OCI-LY3 (cell line): ENCODE measurements around the gene MARCKSL1.

Source experiments
- H2AFZ ChIP-seq: fragments of 200-600, 300-600 bp; shearing (Covaris generic); 2 replicates; pipeline ENCODE4 v1.6.0; 2014; ENCODE audit warnings: antibody characterized with exemption, low read depth, low read length
- H3K27ac ChIP-seq: fragments of 200-600, 300-600 bp; sonication (generic); 2 replicates; pipeline ENCODE4 v1.5.1; 2014; ENCODE audit warnings: mild to moderate bottlenecking, low read length, moderate library complexity, mixed read lengths
- H3K27me3 ChIP-seq: fragments of 200-600, 300-600 bp; sonication (generic); 2 replicates; pipeline ENCODE4 v1.6.1; 2014; ENCODE audit warnings: low read depth, low read length, mixed read lengths
- H3K36me3 ChIP-seq: fragments of 200-600, 300-600 bp; sonication (generic); replicated peaks from 2 replicates; pipeline ENCODE3; 2014; ENCODE audit warnings: low read depth, low read length, mixed read lengths
- H3K4me1 ChIP-seq: fragments of 300-600, 200-600 bp; sonication (generic); 2 replicates; pipeline ENCODE4 v1.6.1; 2014; ENCODE audit warnings: low read length, mixed read lengths
- H3K4me2 ChIP-seq: fragments of 200-600, 300-600 bp; sonication (generic); 2 replicates; pipeline ENCODE4 v1.6.1; 2014; ENCODE audit warnings: low read length, mixed read lengths
- H3K4me3 ChIP-seq: fragments of 300-600, 200-600 bp; sonication (generic); 2 replicates; pipeline ENCODE4 v1.5.1; 2014; ENCODE audit warnings: antibody characterized with exemption, mild to moderate bottlenecking, low read length, moderate library complexity
- H3K79me2 ChIP-seq: fragments of 300-600, 200-600 bp; shearing (Covaris generic); 2 replicates; pipeline ENCODE4 v1.6.1; 2014; ENCODE audit warnings: mild to moderate bottlenecking, low read length, mixed read lengths
- H3K9ac ChIP-seq: fragments of 300-600, 200-600 bp; shearing (Covaris generic); 2 replicates; pipeline ENCODE4 v1.6.0; 2014; ENCODE audit warnings: mild to moderate bottlenecking, low read length, moderate library complexity
- H3K9me3 ChIP-seq: fragments of 200-600, 300-600 bp; shearing (Covaris generic); 2 replicates; pipeline ENCODE4 v1.6.1; 2014; ENCODE audit warnings: low read length, mixed read lengths; ENCODE audit not compliant: insufficient read depth
- H4K20me1 ChIP-seq: fragments of 200-600, 300-600 bp; sonication (generic); 2 replicates; pipeline ENCODE4 v1.6.1; 2016; ENCODE audit warnings: low read length, mixed read lengths; ENCODE audit not compliant: insufficient read depth
- EZH2phosphoT487 ChIP-seq: fragments of 200-600 bp; shearing (Covaris generic); IDR thresholded peaks from 2 replicates; pipeline ENCODE4 v1.6.1; 2018; ENCODE audit warnings: antibody characterized with exemption, mixed run types, low read depth
- TF ChIP-seq, protein P1 (sequence below): fragments of 200-600, 300-600 bp; sonication (generic); IDR thresholded peaks from 2 replicates; pipeline ENCODE4 v1.5.1; 2014; ENCODE audit warnings: antibody characterized with exemption, low read length, low read depth

Gene MARCKSL1

DNA sequence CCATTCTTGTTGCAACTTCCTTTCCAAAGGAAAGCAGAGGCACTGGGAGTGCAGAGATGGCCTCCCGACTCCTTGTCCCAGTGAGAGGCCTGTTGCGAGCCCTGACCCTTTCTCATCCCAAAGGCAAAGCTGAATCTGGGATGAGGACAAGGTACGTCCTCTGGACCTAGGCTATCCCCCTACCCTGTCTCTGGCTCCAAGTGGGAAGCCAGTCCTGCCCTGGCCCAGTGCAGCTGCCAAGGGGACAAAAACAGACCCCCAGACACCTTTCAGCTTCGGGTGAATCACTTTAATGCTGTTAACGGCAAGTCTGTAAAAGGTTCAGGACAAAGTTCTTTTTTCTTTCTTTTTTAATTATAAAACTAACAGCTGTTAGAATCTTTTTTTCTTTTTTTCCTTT lies 28.8 kb upstream of the MARCKSL1 start:
- Histone ChIP-seq H3K4me1 (no peaks in the 10 kb centered on the region), H3K9me3 (no peaks in the 10 kb centered on the region), H3K4me2 (no peak overlapping the region), H3K79me2 (no peaks in the 10 kb centered on the region), H3K9ac (no peak overlapping the region), H4K20me1 (no peaks in the 10 kb centered on the region), H3K27ac (no peak overlapping the region), H2AFZ (no peak overlapping the region), H3K36me3 (peaks cover 7% of the 10 kb centered on the region), H3K4me3 (no peak overlapping the region), H3K27me3 (no peaks in the 10 kb centered on the region)
- TF ChIP-seq EZH2phosphoT487: no peak
- TF ChIP-seq, protein P1, sequence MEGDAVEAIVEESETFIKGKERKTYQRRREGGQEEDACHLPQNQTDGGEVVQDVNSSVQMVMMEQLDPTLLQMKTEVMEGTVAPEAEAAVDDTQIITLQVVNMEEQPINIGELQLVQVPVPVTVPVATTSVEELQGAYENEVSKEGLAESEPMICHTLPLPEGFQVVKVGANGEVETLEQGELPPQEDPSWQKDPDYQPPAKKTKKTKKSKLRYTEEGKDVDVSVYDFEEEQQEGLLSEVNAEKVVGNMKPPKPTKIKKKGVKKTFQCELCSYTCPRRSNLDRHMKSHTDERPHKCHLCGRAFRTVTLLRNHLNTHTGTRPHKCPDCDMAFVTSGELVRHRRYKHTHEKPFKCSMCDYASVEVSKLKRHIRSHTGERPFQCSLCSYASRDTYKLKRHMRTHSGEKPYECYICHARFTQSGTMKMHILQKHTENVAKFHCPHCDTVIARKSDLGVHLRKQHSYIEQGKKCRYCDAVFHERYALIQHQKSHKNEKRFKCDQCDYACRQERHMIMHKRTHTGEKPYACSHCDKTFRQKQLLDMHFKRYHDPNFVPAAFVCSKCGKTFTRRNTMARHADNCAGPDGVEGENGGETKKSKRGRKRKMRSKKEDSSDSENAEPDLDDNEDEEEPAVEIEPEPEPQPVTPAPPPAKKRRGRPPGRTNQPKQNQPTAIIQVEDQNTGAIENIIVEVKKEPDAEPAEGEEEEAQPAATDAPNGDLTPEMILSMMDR: no peak

DNA sequence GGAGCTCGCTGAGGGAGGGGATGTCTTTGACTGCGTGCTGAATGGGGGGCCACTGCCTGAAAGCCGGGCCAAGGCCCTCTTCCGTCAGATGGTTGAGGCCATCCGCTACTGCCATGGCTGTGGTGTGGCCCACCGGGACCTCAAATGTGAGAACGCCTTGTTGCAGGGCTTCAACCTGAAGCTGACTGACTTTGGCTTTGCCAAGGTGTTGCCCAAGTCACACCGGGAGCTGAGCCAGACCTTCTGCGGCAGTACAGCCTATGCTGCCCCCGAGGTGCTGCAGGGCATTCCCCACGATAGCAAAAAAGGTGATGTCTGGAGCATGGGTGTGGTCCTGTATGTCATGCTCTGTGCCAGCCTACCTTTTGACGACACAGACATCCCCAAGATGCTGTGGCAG lies 27.7 kb upstream of the MARCKSL1 start:
- Histone ChIP-seq H3K36me3 (peaks cover 7% of the 10 kb centered on the region), H3K4me2 (no peak overlapping the region), H3K27ac (no peak overlapping the region), H3K4me1 (no peaks in the 10 kb centered on the region), H4K20me1 (no peaks in the 10 kb centered on the region), H3K4me3 (no peak overlapping the region), H3K79me2 (no peaks in the 10 kb centered on the region), H3K27me3 (no peaks in the 10 kb centered on the region), H3K9ac (no peak overlapping the region), H2AFZ (no peak overlapping the region), H3K9me3 (no peaks in the 10 kb centered on the region)
- no peak for TF ChIP-seq EZH2phosphoT487
- TF ChIP-seq, protein P1: no peak

DNA sequence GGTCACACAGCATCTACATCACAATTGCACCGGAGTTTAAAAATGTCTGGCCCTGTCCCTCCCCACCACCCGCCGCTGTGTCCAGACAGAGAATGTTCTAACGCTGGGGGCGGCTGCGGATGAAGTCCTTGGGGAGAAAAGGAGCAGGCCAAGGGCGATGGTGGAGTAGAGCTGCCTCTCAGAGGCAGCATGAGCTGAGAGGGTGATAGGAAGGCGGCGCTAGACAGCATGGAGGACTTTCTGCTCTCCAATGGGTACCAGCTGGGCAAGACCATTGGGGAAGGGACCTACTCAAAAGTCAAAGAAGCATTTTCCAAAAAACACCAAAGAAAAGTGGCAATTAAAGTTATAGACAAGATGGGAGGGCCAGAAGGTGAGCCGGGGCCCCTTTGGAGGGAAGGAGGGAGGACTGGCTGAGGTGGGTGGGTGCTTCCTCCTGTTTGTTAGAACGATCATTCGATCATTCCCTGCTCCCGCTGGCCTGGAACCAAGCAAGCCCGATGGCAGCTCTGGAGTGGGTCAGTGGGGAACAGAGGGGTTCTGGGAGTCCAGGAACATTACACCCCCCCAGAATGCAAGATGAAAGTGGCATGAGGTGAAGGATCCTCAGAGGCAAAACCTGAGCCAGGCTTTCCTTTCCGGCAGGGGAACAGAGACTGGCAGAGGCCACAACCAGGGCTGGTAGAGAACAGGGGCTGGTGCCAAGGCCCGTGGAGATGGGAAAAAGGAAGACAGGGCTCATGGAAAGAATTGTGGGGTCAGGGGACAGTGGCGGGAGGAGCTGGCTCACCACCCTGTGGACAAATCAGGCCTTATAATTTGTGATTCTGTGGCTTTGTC lies 26.7 kb upstream of the MARCKSL1 start, which contains the start of the genes FAM229A and TSSK3:
Gene FAM229A (minus strand): TSS at position 12 of the 840 bp plus-strand sequence. CDS start 394 bp downstream, outside the sequence.
Gene TSSK3 (plus strand): TSS at position 66 of the 840 bp plus-strand sequence. CDS start 163 bp downstream, at position 229.
- no peaks in the 10 kb centered on the region for H3K4me1 ChIP-seq
- no peak within 1 kb of the TSS for H2AFZ ChIP-seq
- H4K20me1 ChIP-seq: no peaks in the 10 kb centered on the region
- peaks cover 6% of the 10 kb centered on the region for H3K36me3 ChIP-seq
- H3K9me3 ChIP-seq: no peaks in the 10 kb centered on the region
- no peak for TF ChIP-seq EZH2phosphoT487
- TF ChIP-seq, protein P1: no peak
- no peak within 1 kb of the TSS for H3K9ac ChIP-seq
- H3K4me2 ChIP-seq: no peak within 1 kb of the TSS
- H3K4me3 ChIP-seq: no peak within 1 kb of the TSS
- H3K27ac ChIP-seq: no peak within 1 kb of the TSS
- no peaks in the 10 kb centered on the region for H3K79me2 ChIP-seq
- no peaks in the 10 kb centered on the region for H3K27me3 ChIP-seq

DNA sequence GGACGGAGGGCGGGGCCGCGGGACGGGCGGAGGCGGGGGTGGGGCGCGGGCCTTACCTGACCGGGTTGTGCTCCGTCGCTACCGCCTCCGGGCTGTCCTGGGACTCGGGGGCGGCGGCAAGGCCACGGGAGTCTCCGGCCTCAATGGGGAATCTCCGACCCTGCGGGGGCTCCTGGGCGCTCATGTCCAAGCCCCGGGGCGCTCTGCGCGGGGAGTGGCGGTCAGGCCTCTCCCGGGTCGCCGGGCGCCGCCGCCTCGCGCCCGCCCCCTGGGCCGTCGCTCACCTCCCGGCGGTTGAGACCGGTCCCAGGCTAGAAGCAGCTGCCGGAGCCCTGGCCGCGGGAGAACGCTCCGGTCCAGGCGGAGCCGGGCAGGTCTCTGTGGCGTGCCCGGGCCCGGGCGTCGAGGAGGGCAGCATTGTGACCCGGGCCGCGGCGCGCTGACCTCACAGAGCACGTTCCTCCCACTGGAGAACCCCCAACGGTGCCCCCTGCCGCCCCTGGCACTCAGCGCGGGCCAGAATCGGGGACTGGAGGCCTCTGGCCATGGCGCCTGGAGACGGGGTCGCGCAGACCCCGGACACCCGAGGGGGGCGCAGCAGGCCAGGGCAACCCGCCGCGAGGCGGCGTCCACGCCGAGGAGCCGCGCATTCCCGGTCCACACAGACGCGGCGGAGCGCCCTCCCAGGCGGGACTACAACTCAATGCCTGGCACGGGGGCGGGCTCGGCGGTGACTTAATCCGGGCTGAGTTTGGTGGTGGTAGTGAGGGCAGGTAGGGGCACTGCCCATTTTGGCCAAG lies 25.8 kb upstream of the MARCKSL1 start:
- no peak overlapping the region for H3K27ac ChIP-seq

More for the DNA sequence above, 25.8 kb upstream of the MARCKSL1 start:
- H2AFZ ChIP-seq: no peak overlapping the region
- H3K27me3 ChIP-seq: no peaks in the 10 kb centered on the region
- H4K20me1 ChIP-seq: no peaks in the 10 kb centered on the region
- peaks cover 3% of the 10 kb centered on the region for H3K36me3 ChIP-seq
- H3K4me1 ChIP-seq: no peaks in the 10 kb centered on the region
- no peak overlapping the region for H3K4me2 ChIP-seq
- H3K4me3 ChIP-seq: no peak overlapping the region
- TF ChIP-seq, protein P1: no peak
- no peak for TF ChIP-seq EZH2phosphoT487
- no peaks in the 10 kb centered on the region for H3K79me2 ChIP-seq
- H3K9me3 ChIP-seq: no peaks in the 10 kb centered on the region
- H3K9ac ChIP-seq: no peak overlapping the region
